Measurements from ENCODE around the gene HOXC9. TPM values are rescaled to one million over a fixed set of nuclear protein-coding genes. Genes with fewer than 3 reads are reported as not detected.
A peak's percentile ranks its signal among the peaks of the same experiment; 100 is the strongest.

The HOXC9 gene
- total RNA-seq (2014; rRNA removed; shearing (Covaris generic)) = 3.7 and 3.8 TPM in 2 replicates
- 5.1 and 10.1 TPM in 2 replicates for polyA plus RNA-seq (2014; cell fraction: nucleus; rRNA removed)

GRCh38 chr12:54000116-54001114 lies at the start of gene HOXC9:
Gene HOXC9, plus strand, starts transcription at chr12:54000161. Its CDS starts 28 bp downstream, at chr12:54000189.
- DNase-seq (ENCODE audit: extremely low read depth, low read depth) = no peak

DNA sequence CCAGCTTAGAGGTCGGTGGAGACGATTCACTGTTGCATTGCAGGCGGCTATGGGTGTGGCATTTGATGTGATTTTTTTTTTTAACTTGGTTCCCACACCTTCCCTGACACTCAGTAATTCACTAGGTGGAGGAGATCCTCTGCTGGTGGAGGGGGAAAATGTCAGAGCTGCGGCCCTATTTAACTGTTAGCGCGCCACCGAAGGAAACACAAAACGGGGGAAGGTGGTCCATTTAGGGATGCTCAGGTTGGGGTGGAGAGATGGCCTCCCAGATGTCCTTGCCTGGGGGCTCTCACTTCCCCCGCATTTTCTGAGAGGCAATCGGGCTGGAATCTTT lies 49.6 kb upstream of the HOXC9 start:
- DNase-seq (ENCODE audit: extremely low read depth, low read depth) = no peak

- DNase-seq (ENCODE audit: extremely low read depth, low read depth) = no peak
Observed at GRCh38 chr12:53950789-53951576, 49.0 kb upstream of the HOXC9 start.

GRCh38 chr12:53951577-53952334 lies 48.2 kb upstream of the HOXC9 start:
- DNase-seq (ENCODE audit: extremely low read depth, low read depth) = no peak

GRCh38 chr12:53952335-53952694 lies 47.6 kb upstream of the HOXC9 start:
- no peak for DNase-seq (ENCODE audit: extremely low read depth, low read depth)

DNA sequence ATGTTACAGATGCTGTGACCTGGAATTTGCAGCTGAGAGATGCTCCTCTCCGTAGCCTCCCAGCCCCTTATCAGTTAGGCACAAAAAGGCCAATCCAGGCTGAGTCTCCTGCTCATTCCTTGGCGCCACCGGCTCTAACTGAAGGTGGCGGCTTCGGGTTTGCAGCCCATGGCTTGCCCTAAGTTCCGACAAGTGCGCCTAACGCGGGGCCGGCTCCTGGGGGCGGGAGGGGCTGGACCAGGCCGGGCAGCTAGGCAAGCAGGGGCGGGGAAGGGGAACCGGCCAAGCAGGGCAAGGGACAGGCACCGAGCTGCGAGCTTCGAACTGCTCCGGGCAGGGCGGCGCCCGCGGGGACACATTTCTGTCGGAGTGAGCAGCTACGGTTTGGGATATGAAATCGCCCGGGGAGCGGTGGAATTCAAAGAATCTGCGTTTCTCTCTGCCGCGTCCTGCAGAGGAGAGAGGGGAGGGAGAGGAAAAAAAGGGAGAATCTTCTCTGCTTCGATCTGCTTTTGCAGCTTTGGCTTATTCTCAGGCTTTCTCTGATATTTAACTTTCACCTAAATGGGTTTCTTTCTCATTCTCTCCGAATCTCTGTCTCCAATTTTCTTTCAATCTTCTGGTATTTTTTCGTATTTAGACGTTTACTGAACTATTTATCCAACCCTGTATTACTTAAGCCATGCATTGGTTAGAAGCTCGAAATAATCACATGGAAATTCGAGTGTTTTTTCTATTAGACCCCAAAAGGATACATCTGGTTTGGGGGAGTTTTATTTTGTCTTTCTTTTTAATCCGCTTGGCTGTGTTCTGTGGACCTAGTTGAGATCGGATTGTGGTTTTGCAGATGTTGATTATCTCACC lies 46.9 kb upstream of the HOXC9 start:
- peak; percentile 27 for DNase-seq (ENCODE audit: extremely low read depth, low read depth)

DNA sequence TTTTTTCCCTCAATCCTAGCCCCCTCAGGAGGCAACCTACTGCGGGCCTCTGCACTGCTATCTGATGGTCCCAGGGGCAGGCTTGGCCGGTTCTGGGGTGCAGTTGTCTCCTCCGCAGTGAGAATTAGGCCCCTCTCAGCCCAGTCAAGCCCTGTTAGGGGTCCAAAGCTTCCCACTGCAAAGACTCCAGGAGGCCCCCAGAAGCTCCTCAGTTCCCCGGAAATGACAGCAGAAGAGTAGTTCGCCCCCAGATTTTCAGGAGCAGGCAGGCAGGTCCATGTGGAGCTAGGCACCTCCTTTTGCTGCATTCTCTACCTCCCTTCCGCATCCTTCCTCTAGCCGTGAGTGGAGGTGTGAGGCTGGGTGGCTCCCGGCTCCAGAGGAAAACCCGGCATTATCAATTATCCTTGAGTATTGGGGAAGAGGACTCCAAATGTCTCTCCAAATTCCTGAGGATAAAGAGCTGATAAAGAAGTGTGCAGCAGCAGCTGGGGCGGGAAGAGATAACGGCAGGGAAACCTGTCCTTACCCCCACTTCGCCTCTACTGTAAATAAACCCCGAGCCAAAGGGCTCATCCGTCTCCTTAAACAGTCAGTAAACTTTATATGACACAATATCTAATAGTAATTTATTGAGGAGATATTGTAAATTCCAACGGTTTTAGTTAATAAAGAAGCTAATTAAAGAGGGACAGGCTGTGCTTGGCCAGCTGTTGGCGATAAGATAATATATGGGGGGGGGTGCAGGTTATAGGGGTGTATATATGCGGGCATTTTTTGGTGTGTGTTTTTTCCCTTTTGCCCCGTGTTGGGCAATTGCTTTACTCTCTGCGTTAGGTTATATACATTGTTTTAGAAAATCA lies 45.9 kb upstream of the HOXC9 start:
- DNase-seq (ENCODE audit: extremely low read depth, low read depth) = no peak

DNA sequence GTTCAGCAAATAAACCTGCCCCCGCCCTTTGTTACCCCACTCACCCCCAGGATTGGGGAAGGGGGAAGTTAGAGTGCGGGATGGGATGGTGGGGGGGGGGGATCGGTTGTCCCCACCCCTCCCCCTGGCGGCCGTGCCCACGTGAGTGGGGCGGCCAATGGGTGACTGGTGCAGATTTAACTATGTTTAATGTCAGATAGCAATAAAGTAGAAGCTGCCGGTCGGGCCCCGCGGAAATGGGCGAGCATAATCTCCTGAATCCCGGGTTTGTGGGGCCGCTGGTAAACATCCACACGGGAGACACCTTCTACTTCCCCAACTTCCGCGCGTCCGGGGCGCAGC lies 45.3 kb upstream of the HOXC9 start, which contains the start of gene HOXC12:
Gene HOXC12, plus strand, starts transcription at position 210 of the 342 bp plus-strand sequence. Its CDS starts 27 bp downstream, at position 237.
- no peak for DNase-seq (ENCODE audit: extremely low read depth, low read depth)

GRCh38 chr12:53955036-53955775 lies 44.8 kb upstream of the HOXC9 start:
- DNase-seq (ENCODE audit: extremely low read depth, low read depth) = no peak

- no peak for DNase-seq (ENCODE audit: extremely low read depth, low read depth)
Observed at GRCh38 chr12:53955776-53956250, 44.1 kb upstream of the HOXC9 start.

DNA sequence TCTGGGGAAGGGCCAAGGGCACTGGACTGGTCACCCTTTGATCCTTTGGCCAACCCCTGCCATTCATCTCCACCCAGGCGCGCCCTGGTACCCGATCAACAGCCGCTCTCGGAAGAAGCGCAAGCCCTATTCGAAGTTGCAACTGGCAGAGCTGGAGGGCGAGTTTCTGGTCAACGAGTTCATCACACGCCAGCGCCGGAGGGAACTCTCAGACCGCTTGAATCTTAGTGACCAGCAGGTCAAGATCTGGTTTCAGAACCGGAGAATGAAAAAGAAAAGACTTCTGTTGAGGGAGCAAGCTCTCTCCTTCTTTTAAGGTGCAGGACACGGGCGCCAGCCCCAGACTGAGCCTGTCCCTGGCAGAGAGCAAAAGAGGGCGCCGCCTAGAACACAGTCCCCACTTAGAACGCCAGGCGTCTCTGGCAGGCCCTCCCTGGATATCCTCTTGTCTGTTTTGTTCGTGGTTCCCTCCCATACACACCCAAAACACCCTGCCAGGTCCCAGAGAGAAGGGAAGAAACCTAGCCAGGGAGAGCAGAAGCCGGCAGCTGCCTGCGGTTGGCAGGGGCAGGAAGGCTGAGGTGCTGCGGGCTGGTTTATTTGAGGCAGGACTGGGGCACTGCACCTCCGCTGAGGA lies 43.6 kb upstream of the HOXC9 start:
- DNase-seq (ENCODE audit: extremely low read depth, low read depth) = no peak

DNA sequence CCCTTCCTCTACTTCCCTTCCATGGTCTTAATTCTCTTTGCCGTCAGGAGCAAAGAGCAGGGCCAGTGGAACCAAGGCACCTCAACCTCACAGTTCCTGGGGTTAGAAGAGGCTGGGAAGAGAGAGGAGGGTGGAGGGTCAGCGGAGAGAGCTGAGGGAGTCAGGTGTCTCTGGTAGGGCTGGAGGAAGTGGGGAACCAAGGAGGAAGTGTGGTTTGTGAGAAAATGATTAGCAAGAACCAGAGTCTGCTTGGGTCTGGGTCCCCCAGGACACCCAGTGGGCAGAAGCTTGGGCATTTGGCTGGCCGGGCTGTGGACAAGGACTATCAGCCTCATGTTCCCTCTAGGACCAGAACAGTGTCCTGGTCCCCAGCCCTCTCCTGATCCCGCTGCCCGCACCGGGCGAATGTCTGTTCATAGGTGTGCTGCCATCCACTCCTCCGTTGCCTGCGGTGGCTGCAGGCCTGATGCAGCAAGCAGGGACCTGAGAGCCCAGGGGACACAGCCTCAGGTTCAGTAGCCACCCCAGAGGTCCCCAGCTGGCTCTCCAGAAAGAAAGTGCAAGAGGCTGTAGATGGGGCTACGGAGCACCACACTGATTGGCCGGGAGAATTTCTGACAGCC lies 42.9 kb upstream of the HOXC9 start:
- DNase-seq (ENCODE audit: extremely low read depth, low read depth) = no peak

GRCh38 chr12:53958128-53958527 lies 41.8 kb upstream of the HOXC9 start:
- DNase-seq (ENCODE audit: extremely low read depth, low read depth) = no peak

DNA sequence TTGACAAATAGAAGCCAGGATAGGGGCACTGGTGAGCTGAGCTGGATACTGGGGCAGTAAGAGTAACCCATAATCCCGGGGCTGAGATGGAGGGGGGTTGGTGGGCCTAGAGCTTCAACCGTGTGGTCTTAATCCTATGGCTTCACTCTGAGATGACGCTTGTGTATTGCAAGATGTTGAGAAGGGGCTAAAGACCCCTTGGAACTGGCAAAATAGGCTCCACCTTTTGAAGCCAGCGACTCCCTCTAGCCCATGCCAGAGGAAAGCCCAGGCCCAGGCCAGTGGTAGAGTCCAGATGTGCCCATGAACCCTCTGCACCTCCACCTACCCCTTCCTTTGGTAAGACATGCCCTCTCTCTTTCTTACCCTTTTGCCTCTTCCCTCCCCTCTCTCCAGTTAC lies 40.6 kb upstream of the HOXC9 start:
- no peak for DNase-seq (ENCODE audit: extremely low read depth, low read depth)

- DNase-seq (ENCODE audit: extremely low read depth, low read depth) = no peak
Observed at GRCh38 chr12:53960187-53961024, 39.6 kb upstream of the HOXC9 start.

All from NCI-H460 (cell line).